ENCODE results near the gene ZNF774. TPM values are rescaled to one million over a fixed set of nuclear protein-coding genes. Genes with fewer than 3 reads are reported as not detected.

ZNF774 gene
- total and polyA plus RNA-seq, 4 donors, result 0.19 to 1.0 (median 0.48) TPM

DNA sequence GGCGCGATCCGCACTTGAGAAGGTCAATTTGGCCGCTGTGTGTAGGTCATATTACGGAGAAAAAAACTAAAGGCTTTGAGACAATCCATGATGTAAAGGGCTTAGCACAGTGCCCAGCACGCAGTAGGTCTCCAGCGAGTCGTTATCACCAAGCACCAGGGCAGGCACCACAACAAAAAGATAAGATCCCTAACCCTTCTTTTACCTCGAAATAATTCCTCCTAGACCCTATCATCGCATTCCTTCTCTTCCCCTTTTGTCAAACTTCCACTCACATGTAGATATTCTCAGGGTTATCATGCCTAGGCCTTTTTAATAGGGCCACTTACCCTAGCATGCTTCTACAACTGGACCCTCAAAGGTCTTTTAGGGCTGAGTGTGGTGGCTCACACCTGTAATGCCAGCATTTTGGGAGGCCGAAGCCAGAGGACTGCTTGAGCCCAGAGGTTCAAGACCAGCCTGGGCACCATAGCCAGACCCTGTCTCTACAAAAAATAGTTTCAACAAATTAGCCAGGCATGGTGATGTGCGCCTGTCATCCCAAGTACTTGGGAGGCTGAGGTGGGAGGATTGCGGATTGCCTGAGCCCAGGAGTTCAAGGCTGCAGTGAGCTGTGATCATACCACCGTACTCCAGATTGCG is 13.5 kb downstream of the ZNF774 start:
- no peak for DNase-seq (ENCODE audit: low spot score)
- Histone ChIP-seq H3K9ac (ENCODE audit: low read depth in 1 of 2, low read length in 2 of 2) (no peak overlapping the region), H3K36me3 (ENCODE audit: control insufficient read depth in 4 of 4, insufficient read depth in 3 of 4, low read depth in 1 of 4, low read length in 3 of 4) (peaks cover 0 to 4% (median 0%) of the 10 kb centered on the region in 4 donors), H3K27ac (ENCODE audit: low read depth in 1 of 2, low read length in 2 of 2) (no peak overlapping the region), H3K27me3 (ENCODE audit: control insufficient read depth in 4 of 4, insufficient read depth in 4 of 4, low read length in 3 of 4) (no peaks in the 10 kb centered on the region), H3K9me3 (ENCODE audit: control insufficient read depth in 4 of 4, low read length in 3 of 4) (no peaks in the 10 kb centered on the region), H3K4me1 (ENCODE audit: control insufficient read depth in 4 of 4, insufficient read depth in 4 of 4, low read length in 3 of 4) (peaks cover 0 to 2% (median 0%) of the 10 kb centered on the region in 4 donors), H3K4me3 (ENCODE audit: low read depth in 1 of 3, low read length in 3 of 3) (no peak overlapping the region)
- WGBS, result 92% methylated on average over 15 of the region's 15 CpGs
- TF ChIP-seq FOXA1 (IDR thresholded peaks at IDR 0.05) (no peak), JUND (IDR thresholded peaks at IDR 0.05) (no peak), ATF3 (IDR thresholded peaks at IDR 0.05) (no peak), RAD21 (IDR thresholded peaks at IDR 0.05) (no peak), FOXA2 (IDR thresholded peaks at IDR 0.05) (no peak), NR2F2 (IDR thresholded peaks at IDR 0.05) (no peak), YY1 (IDR thresholded peaks at IDR 0.05) (no peak), REST (IDR thresholded peaks at IDR 0.05) (no peak), HNF4G (IDR thresholded peaks at IDR 0.05) (no peak), RXRA (IDR thresholded peaks at IDR 0.05) (no peak), GABPA (IDR thresholded peaks at IDR 0.05 in 1 of 2, conservative IDR thresholded peaks at IDR 0.05 in 1 of 2) (no peak), TAF1 (conservative IDR thresholded peaks at IDR 0.05) (no peak), CTCF (IDR thresholded peaks at IDR 0.05; ENCODE audit: low read depth, low read length, missing input control) (no peak), HNF4A (conservative IDR thresholded peaks at IDR 0.05) (no peak)
- TF ChIP-seq, protein P1, sequence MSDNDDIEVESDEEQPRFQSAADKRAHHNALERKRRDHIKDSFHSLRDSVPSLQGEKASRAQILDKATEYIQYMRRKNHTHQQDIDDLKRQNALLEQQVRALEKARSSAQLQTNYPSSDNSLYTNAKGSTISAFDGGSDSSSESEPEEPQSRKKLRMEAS (IDR thresholded peaks at IDR 0.05), result no peak
- TF ChIP-seq, protein P2, sequence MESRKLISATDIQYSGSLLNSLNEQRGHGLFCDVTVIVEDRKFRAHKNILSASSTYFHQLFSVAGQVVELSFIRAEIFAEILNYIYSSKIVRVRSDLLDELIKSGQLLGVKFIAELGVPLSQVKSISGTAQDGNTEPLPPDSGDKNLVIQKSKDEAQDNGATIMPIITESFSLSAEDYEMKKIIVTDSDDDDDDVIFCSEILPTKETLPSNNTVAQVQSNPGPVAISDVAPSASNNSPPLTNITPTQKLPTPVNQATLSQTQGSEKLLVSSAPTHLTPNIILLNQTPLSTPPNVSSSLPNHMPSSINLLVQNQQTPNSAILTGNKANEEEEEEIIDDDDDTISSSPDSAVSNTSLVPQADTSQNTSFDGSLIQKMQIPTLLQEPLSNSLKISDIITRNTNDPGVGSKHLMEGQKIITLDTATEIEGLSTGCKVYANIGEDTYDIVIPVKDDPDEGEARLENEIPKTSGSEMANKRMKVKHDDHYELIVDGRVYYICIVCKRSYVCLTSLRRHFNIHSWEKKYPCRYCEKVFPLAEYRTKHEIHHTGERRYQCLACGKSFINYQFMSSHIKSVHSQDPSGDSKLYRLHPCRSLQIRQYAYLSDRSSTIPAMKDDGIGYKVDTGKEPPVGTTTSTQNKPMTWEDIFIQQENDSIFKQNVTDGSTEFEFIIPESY (IDR thresholded peaks at IDR 0.05), result no peak

Measured in liver (tissue), 9 donors.